Measurements from ENCODE around the gene CHTOP.
"Not testable (repeated sequence)": the region's sequence is repeated elsewhere in the genome, so short reads cannot be mapped to it uniquely, and the experiment has no call there.

- not testable (repeated sequence) for TF ChIP-seq TAF1 (IDR thresholded peaks at IDR 0.05; ENCODE audit: low read depth, low read length); POLR2AphosphoS5 (IDR thresholded peaks at IDR 0.05; ENCODE audit: low read depth, low read length); POLR2A (IDR thresholded peaks at IDR 0.05; ENCODE audit: low read depth, low read length); POU2F2 (IDR thresholded peaks at IDR 0.05; ENCODE audit: low read depth, low read length); PAX5 (IDR thresholded peaks at IDR 0.05; ENCODE audit: insufficient read depth, low read length, severe bottlenecking)
Observed at GRCh38 chr1:153640213-153640612, 6.3 kb downstream of the CHTOP start.

Measured in GM12891 (cell line).